H1 (cell line): ENCODE results near the gene TMEM144. TPM values are rescaled to one million over a fixed set of nuclear protein-coding genes. Genes with fewer than 3 reads are reported as not detected.

Experiments used
- CTCF ChIA-PET: fragments of 300-600 bp; sonication (Branson Sonifier 250); formaldehyde crosslinking; loops from one replicate; lab custom pipeline; 2021; ENCODE audit not compliant: partially characterized antibody; lab: Charles Lee
- POLR2A ChIA-PET: fragments of 300-600 bp; sonication (Branson Sonifier 250); formaldehyde crosslinking; loops from one replicate; lab custom pipeline; 2021; ENCODE audit warnings: inconsistent platforms; ENCODE audit not compliant: partially characterized antibody; lab: Charles Lee
- DNase-seq, 2 experiments: peaks; one replicate each; pipeline versions ENCODE4 v3.0.0 to v3.0.0-alpha.2; 2010 to 2022; ENCODE audit warnings: low spot score in 2 of 2, low read depth in 1 of 2, mixed read lengths in 1 of 2
- FAIRE-seq: peaks from 2 replicates; lab custom pipeline; 2011; peaks lifted over from hg19 to GRCh38; lab: Jason Lieb, UNC
- H2AFZ ChIP-seq: 2 replicates; pipeline ENCODE4 v1.8.1; 2012; ENCODE audit warnings: low read length, inconsistent platforms
- H2AK5ac ChIP-seq: 2 replicates; pipeline ENCODE4 v1.6.1; 2013; ENCODE audit warnings: low read depth, low read length
- H2BK120ac ChIP-seq: replicated peaks from 2 replicates; pipeline ENCODE3; 2013; ENCODE audit warnings: low read depth, low read length, inconsistent platforms
- H2BK12ac ChIP-seq: 2 replicates; pipeline ENCODE4 v1.6.1; 2013; ENCODE audit warnings: low read depth, low read length
- H2BK15ac ChIP-seq: 2 replicates; pipeline ENCODE4 v1.6.1; 2013; ENCODE audit warnings: low read length
- H2BK20ac ChIP-seq: 2 replicates; pipeline ENCODE4 v1.6.1; 2013; ENCODE audit warnings: low read length
- H2BK5ac ChIP-seq: 2 replicates; pipeline ENCODE4 v1.6.1; 2013; ENCODE audit warnings: low read depth, low read length
- H3K14ac ChIP-seq: 2 replicates; pipeline ENCODE4 v1.6.1; 2013; ENCODE audit warnings: inconsistent platforms; ENCODE audit not compliant: insufficient read length
- H3K18ac ChIP-seq: 2 replicates; pipeline ENCODE4 v1.6.1; 2013; ENCODE audit warnings: low read length; ENCODE audit errors: extremely low read depth
- H3K23ac ChIP-seq: 2 replicates; pipeline ENCODE4 v1.6.1; 2013; ENCODE audit warnings: inconsistent platforms; ENCODE audit not compliant: insufficient read length
- H3K23me2 ChIP-seq: 2 replicates; pipeline ENCODE4 v1.6.1; 2013; ENCODE audit warnings: low read depth, low read length
- H3K27ac ChIP-seq: 2 replicates; pipeline ENCODE4 v1.6.1; 2011; ENCODE audit warnings: low read depth, low read length, inconsistent platforms
- H3K27me3 ChIP-seq, 4 experiments: replicated peaks in 1 of 4; 1 replicate in 1 of 4; 2 replicates in 3 of 4; pipeline versions ENCODE4 v1.6.1 to v1.8.1; 2011 to 2013; ENCODE audit warnings: low read length in 3 of 4, mild to moderate bottlenecking in 3 of 4, inconsistent platforms in 2 of 4, mixed read lengths in 2 of 4, moderate library complexity in 1 of 4; ENCODE audit not compliant: control insufficient read depth in 3 of 4, insufficient read depth in 3 of 4; ENCODE audit errors: extremely low read depth in 1 of 4
- H3K36me3 ChIP-seq, 4 experiments: 2 replicates each; pipeline versions ENCODE4 v1.6.1 to v1.8.1; 2011 to 2013; ENCODE audit warnings: mild to moderate bottlenecking in 4 of 4, low read length in 3 of 4, moderate library complexity in 2 of 4, control low read depth in 1 of 4, inconsistent platforms in 1 of 4; ENCODE audit not compliant: insufficient read depth in 4 of 4, control insufficient read depth in 2 of 4
- H3K4ac ChIP-seq: replicated peaks from 2 replicates; pipeline ENCODE3; 2013; ENCODE audit warnings: low read length, low read depth, mixed read lengths, inconsistent platforms; ENCODE audit not compliant: insufficient read length
- H3K4me1 ChIP-seq, 4 experiments: replicated peaks in 1 of 4; 1 replicate in 1 of 4; 2 replicates in 3 of 4; pipeline versions ENCODE4 v1.6.1 to v1.8.1; 2011 to 2013; ENCODE audit warnings: low read length in 3 of 4, inconsistent platforms in 2 of 4, mixed read lengths in 1 of 4; ENCODE audit not compliant: insufficient read depth in 4 of 4, control insufficient read depth in 3 of 4
- H3K4me2 ChIP-seq, 2 experiments: 2 replicates each; pipeline versions ENCODE4 v1.6.1 to v1.8.1; 2011 to 2013; ENCODE audit warnings: low read depth in 2 of 2, low read length in 2 of 2, control low read depth in 1 of 2, inconsistent platforms in 1 of 2, mild to moderate bottlenecking in 1 of 2; ENCODE audit not compliant: insufficient read depth in 1 of 2
- H3K4me3 ChIP-seq, 4 experiments: fragments of 200-600, 300-600 bp in 1 of 4; sonication (generic), shearing (Covaris generic), sonication (Bioruptor Twin) in 1 of 4; 2 replicates each; pipeline versions ENCODE4 v1.5.1 to v1.8.1; 2011 to 2016; ENCODE audit warnings: low read length in 4 of 4, low read depth in 3 of 4, control low read depth in 2 of 4, inconsistent platforms in 2 of 4, mild to moderate bottlenecking in 2 of 4, mixed read lengths in 1 of 4, moderate library complexity in 1 of 4; ENCODE audit not compliant: insufficient read depth in 2 of 4; ENCODE audit errors: extremely low read depth in 1 of 4
- H3K56ac ChIP-seq: replicated peaks from 2 replicates; pipeline ENCODE3; 2013; ENCODE audit warnings: low read depth, mild to moderate bottlenecking, mixed read lengths, low read length, inconsistent platforms; ENCODE audit not compliant: insufficient read length
- H3K79me1 ChIP-seq: 2 replicates; pipeline ENCODE4 v1.6.1; 2013; ENCODE audit warnings: low read depth, low read length, control low read depth
- H3K79me2 ChIP-seq, 2 experiments: 2 replicates each; pipeline versions ENCODE4 v1.6.1 to v1.8.1; 2012 to 2013; ENCODE audit warnings: low read length in 2 of 2, mild to moderate bottlenecking in 2 of 2, inconsistent platforms in 1 of 2; ENCODE audit not compliant: insufficient read depth in 2 of 2, control insufficient read depth in 1 of 2
- H3K9ac ChIP-seq, 4 experiments: replicated peaks in 1 of 4; 1 replicate in 1 of 4; 2 replicates in 3 of 4; pipeline versions ENCODE4 v1.6.1 to v1.8.1; 2011 to 2013; ENCODE audit warnings: low read depth in 3 of 4, low read length in 3 of 4, control low read depth in 2 of 4, mild to moderate bottlenecking in 2 of 4, moderate library complexity in 2 of 4, inconsistent platforms in 1 of 4; ENCODE audit errors: extremely low read depth in 1 of 4
- H3K9me3 ChIP-seq, 2 experiments: 2 replicates each; pipeline versions ENCODE4 v1.6.1 to v1.8.1; 2012 to 2013; ENCODE audit warnings: mild to moderate bottlenecking in 2 of 2, moderate library complexity in 2 of 2, control low read depth in 1 of 2, inconsistent platforms in 1 of 2, low read depth in 1 of 2, low read length in 1 of 2, mixed read lengths in 1 of 2; ENCODE audit not compliant: insufficient read depth in 2 of 2
- H4K20me1 ChIP-seq, 2 experiments: replicated peaks in 1 of 2; 2 replicates each; pipeline versions ENCODE3 to v1.8.1; 2011 to 2013; ENCODE audit warnings: inconsistent platforms in 2 of 2, low read length in 2 of 2, mild to moderate bottlenecking in 1 of 2; ENCODE audit not compliant: insufficient read depth in 2 of 2, control insufficient read depth in 1 of 2
- H4K5ac ChIP-seq: 2 replicates; pipeline ENCODE4 v1.6.1; 2013; ENCODE audit warnings: low read length, low read depth, mixed read lengths, inconsistent platforms; ENCODE audit not compliant: insufficient read length
- H4K8ac ChIP-seq: 2 replicates; pipeline ENCODE4 v1.8.0; 2013; ENCODE audit warnings: mild to moderate bottlenecking, moderate library complexity, low read length, inconsistent platforms; ENCODE audit not compliant: insufficient read depth; ENCODE audit errors: extremely low read depth
- H4K91ac ChIP-seq: replicated peaks from 2 replicates; pipeline ENCODE3; 2013; ENCODE audit warnings: low read length, mixed read lengths, inconsistent platforms; ENCODE audit not compliant: insufficient read length
- CHD1 ChIP-seq: IDR thresholded peaks from 2 replicates; pipeline ENCODE4 v1.6.1; 2012; ENCODE audit warnings: low read depth, low read length, improper control_type of control experiment
- FOSL1 ChIP-seq: IDR thresholded peaks from 2 replicates; pipeline ENCODE4 v1.6.1; 2011; ENCODE audit warnings: mild to moderate bottlenecking, low read depth, low read length, moderate library complexity; ENCODE audit not compliant: insufficient read depth
- GABPA ChIP-seq: IDR thresholded peaks from 2 replicates; pipeline ENCODE4 v1.6.1; 2011; ENCODE audit warnings: mild to moderate bottlenecking, low read length, moderate library complexity, borderline replicate concordance; ENCODE audit not compliant: insufficient read depth
- HDAC6 ChIP-seq: IDR thresholded peaks from one replicate; pipeline ENCODE4 v1.7.1; 2012; ENCODE audit warnings: low read depth, mild to moderate bottlenecking, inconsistent platforms, low read length, moderate library complexity
- KDM4A ChIP-seq: IDR thresholded peaks from one replicate; pipeline ENCODE4 v1.7.1; 2012; ENCODE audit warnings: low read depth, mild to moderate bottlenecking, moderate library complexity, low read length, inconsistent platforms; ENCODE audit not compliant: severe bottlenecking
- POLR2AphosphoS5 ChIP-seq: IDR thresholded peaks from 2 replicates; pipeline ENCODE4 v1.6.1; 2011; ENCODE audit warnings: low read depth, low read length
- RAD21 ChIP-seq, 2 experiments: IDR thresholded peaks in 1 of 2; conservative IDR thresholded peaks in 1 of 2; 2 replicates each; pipeline ENCODE4 v1.6.1; 2011; ENCODE audit warnings: low read depth in 2 of 2, low read length in 2 of 2, improper control_type of control experiment in 1 of 2, inconsistent platforms in 1 of 2, mild to moderate bottlenecking in 1 of 2, moderate library complexity in 1 of 2
- RBBP5 ChIP-seq: IDR thresholded peaks from 2 replicates; pipeline ENCODE4 v1.7.1; 2012; ENCODE audit warnings: low read depth, mild to moderate bottlenecking, inconsistent platforms, low read length, moderate library complexity, borderline replicate concordance
- SAP30 ChIP-seq: fragments of 300-600 bp; sonication (generic); IDR thresholded peaks from 2 replicates; pipeline ENCODE4 v1.7.1; 2012; ENCODE audit warnings: low read length, moderate library complexity, mild to moderate bottlenecking, inconsistent platforms; ENCODE audit not compliant: insufficient read depth, insufficient replicate concordance
- TAF7 ChIP-seq: optimal IDR thresholded peaks from 2 replicates; pipeline ENCODE3; 2011; ENCODE audit warnings: low read depth, mild to moderate bottlenecking, inconsistent platforms, low read length, moderate library complexity, borderline replicate concordance
- TCF12 ChIP-seq: IDR thresholded peaks from 2 replicates; pipeline ENCODE4 v1.6.1; 2011; ENCODE audit warnings: low read depth, mild to moderate bottlenecking, low read length
- whole genome bisulfite sequencing, 2 experiments: shearing (Covaris generic) in 1 of 2; methylation state at CpG; one replicate each; pipeline versions ENCODE4 v1.1.6 to v1.1.7; 2013 to 2015; ENCODE audit warnings: low lambda C conversion rate in 2 of 2, mixed read lengths in 2 of 2, inconsistent platforms in 1 of 2, low coverage in 1 of 2, missing lambda C conversion rate in 1 of 2; ENCODE audit not compliant: insufficient replicate concordance in 2 of 2, insufficient coverage in 1 of 2, insufficient read length in 1 of 2; ENCODE audit errors: extremely low coverage in 1 of 2, missing lambda C conversion rate in 1 of 2; 5-methylcytosine and 5-hydroxymethylcytosine counted together
- polyA plus RNA-seq, 7 experiments: library from polyadenylated mRNA; depleted of rRNA in 3 of 7; stranded (reverse) in 5 of 7; unstranded in 2 of 7; fragments of >200 nt in 5 of 7; fragments of 200-250 nt in 2 of 7; gene quantifications; 1 replicate in 5 of 7; 2 replicates in 1 of 7; 4 replicates in 1 of 7; pipeline versions ENCODE4 v1.2.1 to v1.2.3, GENCODE V29; 2011 to 2013; ENCODE audit warnings: missing spikeins in 2 of 7, mixed read lengths in 2 of 7
- total RNA-seq: library from RNA; stranded (reverse); fragmentation: NEBNext Ultra II Directional; extraction: Animal tissue kit (Norgen Biotek cat#: 25700); gene quantifications from 2 replicates; pipeline ENCODE4 v1.2.1, GENCODE V29; 2021

TMEM144 gene
- total and polyA plus RNA-seq, 2 of the 8 experiments (the other 6 are each of a cell fraction or from before 2014, with no cell fraction given), result 1.9 to 2.6 TPM

- Histone ChIP-seq H3K23ac (no peak overlapping the region), H3K36me3 (no peaks in the 10 kb centered on the region), H3K56ac (no peak overlapping the region), H4K20me1 (no peaks in the 10 kb centered on the region), H3K4me1 (no peaks in the 10 kb centered on the region), H3K27me3 (no peaks in the 10 kb centered on the region), H3K9me3 (no peaks in the 10 kb centered on the region), H4K91ac (no peak overlapping the region), H2BK5ac (no peak overlapping the region), H3K27ac (no peak overlapping the region), H2BK20ac (no peak overlapping the region), H3K14ac (no peak overlapping the region), H3K9ac (no peak overlapping the region), H3K23me2 (no peaks in the 10 kb centered on the region), H2BK12ac (no peak overlapping the region), H3K4me2 (no peak overlapping the region), H3K79me1 (no peaks in the 10 kb centered on the region), H3K18ac (no peak overlapping the region), H2AK5ac (no peak overlapping the region), H4K5ac (no peak overlapping the region), H3K4me3 (no peak overlapping the region), H4K8ac (no peak overlapping the region), H2BK15ac (no peak overlapping the region), H2AFZ (no peak overlapping the region), H3K79me2 (no peaks in the 10 kb centered on the region), H2BK120ac (no peak overlapping the region), H3K4ac (no peak overlapping the region)
- FAIRE-seq (no peak), DNase-seq (no peak)
- ChIA-PET POLR2A (interaction anchor here (1.1 kb wide), 1 partner anchor 11 kb away, joined by 3 read pairs; no protein-coding TSS in a partner anchor), CTCF (interaction anchor here (1.0 to 1.2 kb wide), 2 partner anchors 13 to 25 kb away, joined by 3 to 4 read pairs; no protein-coding TSS in a partner anchor)
- 95% methylated on average over 5 of the region's 5 CpGs; no CpG with 5 or more reads in 1 of the 2 experiments for WGBS, 2 experiments
- TF ChIP-seq TCF12 (no peak), SAP30 (no peak), FOSL1 (no peak), KDM4A (no peak), TAF7 (no peak), POLR2AphosphoS5 (no peak), RBBP5 (no peak), HDAC6 (no peak), RAD21 (IDR thresholded peaks at IDR 0.05 in 1 of 2, conservative IDR thresholded peaks at IDR 0.05 in 1 of 2; ENCODE audit: low read depth in 2 of 2, low read length in 2 of 2) (no peak), GABPA (no peak), CHD1 (no peak)
These were observed 70.6 kb downstream of the TMEM144 start for GRCh38 chr4:158280856-158281255.
